ENCODE data around the gene ANAPC7.
"Not testable (repeated sequence)": the region's sequence is repeated elsewhere in the genome, so short reads cannot be mapped to it uniquely, and the experiment has no call there.

The ANAPC7 gene

DNA sequence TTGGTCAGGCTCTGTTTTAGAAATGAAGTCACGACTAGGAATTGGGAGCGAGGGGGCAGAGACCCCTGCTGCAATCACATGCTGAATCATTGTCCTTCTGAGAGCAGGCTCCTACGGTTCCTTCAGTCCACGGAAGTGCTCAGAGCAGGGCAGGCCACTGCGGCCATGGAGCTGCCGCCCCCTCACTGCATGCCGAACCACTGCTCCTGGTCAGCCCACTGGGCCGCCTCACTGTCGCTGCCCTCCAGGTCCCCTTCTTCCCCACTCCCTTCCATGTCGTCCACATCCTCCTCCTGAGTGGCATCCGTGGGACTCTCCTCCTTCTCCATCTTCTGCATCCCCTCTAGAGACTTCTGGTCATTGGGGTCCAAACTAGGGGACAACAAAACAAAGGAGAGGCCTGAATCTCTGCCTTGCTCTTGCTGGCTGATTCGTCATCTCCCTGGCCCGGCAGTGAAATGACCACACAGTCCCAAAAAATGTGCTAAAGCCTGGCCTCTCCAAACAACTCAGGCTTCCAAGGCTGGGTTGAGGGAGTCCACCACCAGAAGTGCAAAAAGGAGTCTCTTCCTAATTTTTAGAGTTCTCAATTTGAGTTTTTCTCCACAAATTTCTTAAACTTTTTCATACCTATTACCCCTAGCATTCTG is 29.4 kb downstream of the ANAPC7 start:
- no peak for DNase-seq (ENCODE audit: low read depth)

DNA sequence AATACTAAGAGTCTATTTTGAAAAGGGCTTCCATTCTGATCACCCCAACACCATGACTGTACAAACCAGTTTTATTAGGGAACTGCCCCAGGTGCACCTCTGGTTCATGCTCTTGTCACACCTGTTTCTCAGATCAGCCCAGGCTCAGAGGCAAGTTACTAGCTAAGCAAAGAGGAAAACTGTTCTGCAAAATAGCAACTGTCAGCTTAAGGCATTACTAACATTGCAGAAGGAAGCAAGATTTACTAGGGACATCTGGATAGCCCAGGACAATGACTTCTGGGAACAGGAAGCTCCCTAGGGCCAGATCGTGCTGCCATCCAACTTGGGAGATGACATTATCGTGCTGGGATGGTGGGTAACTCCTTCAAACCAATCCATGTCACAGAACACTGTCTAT is 30.1 kb downstream of the ANAPC7 start:
- DNase-seq (ENCODE audit: low read depth) = no peak

DNA sequence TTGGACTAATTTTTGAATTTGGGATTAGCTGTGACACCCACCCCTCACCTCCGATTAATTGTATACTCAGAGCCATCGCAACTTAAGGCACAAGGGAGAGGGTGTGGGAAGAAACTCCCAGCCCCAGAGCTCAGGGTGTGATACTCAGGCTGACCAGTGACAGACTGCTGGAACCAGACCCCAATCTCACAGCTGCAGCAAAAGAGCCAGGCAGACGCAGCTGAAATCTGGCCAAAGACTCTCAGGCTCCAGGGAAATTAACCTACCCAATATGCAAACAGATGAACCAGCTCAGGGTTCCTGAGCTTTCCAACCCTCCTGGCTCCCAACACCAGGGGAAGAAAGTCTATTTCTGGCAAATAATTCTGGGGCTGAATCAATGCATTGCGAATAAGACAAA is 30.5 kb downstream of the ANAPC7 start:
- DNase-seq (ENCODE audit: low read depth) = no peak

DNA sequence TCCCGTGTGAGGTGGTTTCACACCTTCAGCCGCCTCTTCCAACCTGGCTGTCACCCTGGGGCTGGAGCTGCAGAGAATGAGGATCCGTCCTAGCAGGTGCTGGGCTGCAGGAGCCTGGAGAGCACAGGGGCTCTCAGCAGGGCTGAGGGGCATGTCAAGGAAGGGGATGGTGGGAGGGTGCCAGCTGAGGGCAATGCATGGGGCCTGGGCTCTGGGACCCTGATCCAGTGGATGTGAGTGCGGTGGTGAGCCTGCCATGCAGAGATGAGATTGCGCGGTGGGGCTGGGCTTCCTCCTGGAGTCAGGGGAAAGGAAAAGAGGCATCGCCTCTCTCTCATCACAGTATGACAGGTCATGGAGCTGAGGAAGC is 31.5 kb downstream of the ANAPC7 start:
- DNase-seq (ENCODE audit: low read depth) = no peak

DNA sequence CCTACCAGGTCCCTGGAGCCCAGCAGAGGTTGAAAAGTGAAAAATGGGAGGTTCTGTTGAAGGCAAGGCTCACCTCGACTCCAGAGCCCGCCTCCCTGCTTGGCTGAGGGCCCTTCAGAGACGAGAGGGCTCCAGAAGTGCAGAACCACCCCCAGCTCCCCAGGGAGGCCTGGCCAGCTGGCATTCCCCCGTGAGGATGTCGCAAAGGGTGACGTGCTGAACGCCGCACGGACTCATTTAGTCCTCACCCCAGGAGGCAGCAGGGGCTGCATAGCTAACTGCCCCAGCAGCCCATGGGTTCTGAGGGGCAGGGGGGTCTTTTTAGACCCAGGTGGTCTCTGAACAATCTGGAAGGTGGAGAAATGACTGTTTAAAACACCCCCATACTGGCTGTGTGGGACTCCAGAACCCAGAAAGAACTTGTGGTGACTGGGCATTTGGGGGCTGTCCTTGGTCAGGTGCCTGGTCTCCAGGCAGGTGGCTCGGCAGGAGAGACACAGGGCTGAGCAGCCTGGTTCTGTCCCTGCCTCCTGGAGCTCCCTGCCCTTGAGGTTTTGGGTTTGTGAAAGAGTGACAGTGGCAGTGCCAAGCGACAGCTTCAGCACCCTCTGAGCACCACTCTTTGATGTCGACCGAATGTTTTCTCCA is 32.0 kb downstream of the ANAPC7 start:
- no peak for DNase-seq (ENCODE audit: low read depth)

DNA sequence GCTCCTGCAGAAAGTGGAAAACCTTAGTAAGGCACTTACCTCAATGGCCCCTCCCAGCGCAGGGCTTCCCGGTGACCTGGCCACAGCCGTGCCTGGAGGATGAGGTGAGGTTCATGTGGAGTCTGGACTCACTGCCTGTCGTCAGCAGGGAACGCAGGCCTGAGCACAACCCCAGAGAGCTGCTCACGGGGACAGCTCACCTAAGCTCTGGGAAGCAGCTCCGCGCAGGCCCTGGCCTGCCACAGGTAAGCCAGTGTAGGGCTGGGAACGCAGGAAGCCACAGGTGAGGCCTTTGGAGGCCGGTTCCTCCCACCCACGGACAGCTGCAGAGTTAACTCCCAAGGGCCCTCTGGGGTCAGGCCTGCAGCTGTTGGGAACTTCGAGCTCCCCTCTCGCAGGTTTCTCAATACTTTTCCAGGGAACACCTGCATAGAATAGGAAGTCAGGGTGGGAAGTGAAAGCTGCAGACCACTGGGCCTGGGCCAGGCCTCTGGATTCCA is 32.7 kb downstream of the ANAPC7 start:
- DNase-seq (ENCODE audit: low read depth) = no peak

DNA sequence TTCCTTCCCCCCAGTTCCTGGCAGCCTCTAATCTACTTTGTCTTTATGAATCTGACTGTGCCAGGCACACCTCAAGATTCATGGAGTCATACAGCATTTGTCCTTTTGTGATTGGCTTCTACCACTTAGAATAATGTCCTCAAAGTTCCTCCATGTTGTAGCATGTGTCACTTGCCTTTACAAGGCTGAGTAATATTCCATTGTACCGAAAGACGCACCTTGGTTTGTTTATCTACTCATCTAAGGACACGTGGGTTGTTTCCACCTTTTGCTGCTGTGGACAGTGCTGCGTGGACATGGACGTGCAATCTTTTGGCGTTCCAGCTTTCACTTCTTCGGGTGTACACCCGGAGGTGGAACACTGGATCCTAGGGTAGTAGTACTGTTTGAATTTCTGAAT is 33.5 kb downstream of the ANAPC7 start:
- DNase-seq (ENCODE audit: low read depth) = no peak

DNA sequence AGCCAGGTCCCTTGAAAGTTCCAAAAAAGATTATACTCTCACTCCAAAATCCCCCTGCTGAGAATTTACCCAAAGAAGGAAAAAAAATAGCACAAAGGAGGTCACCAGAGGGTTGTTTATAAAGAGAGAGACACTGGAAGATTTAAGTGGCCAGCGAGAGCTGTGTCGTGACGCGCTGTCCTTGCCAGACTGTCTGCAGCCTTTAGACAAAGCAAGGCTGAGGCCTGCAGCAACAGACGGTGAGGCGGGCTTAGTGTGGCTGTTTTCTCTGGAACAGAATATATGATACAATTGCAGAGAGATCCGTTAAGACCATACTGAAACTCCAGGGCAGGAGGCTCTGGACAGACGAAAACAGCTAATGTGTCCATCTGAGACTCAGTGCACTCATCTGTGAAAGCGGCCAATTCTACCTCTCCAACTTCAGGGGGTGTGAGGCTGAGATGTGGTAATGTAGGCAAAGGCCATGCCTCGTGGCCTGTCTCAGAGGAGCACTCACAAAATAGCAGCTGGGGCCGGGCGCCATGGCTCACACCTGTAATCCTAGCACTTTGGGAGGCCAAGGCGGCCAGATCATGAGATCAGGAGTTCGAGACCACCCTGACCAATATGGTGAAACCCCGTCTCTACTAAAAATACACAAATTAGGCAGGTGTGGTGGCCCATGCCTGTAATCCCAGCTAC is 36.2 kb downstream of the ANAPC7 start:
- no peak for DNase-seq (ENCODE audit: low read depth)

DNA sequence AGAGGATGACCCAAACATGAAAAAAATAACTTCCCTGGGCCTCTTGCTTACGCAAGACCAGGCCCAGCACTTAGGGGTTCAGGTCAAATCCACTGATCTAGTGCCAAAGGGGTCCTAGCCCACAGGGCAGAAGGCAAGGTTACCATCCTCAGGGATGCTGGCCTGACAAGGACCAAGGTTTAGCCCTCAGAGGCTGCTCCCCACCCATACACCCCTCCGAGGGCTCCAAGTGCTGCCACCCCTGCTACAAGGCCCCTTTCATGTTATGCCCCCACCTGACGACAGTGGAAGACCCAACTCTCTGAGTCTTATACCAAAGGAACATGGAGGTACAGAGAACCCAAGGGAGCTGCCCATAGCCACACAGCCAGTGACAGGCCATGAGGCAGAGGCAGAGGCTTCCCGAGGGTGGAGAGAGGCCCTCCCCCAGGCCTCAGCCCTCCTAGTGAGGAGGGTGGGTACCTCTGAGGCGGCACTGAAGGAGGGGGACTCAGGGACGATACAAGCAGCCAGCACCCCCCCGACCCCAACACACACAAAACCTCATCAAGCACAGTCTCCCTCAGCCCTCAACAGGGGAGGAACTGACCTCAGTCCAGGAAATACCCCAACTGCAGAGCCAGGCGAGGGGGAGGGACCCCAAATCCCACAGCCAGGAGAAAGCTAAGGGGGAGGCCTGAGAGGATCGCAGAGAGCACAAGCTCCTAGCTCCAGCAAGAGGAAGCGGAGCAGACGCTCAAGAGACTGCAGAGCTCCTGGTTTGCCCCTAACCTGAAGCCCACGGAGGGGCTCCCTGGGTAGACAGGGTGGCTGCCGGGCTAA is 37.0 kb downstream of the ANAPC7 start:
- no peak for DNase-seq (ENCODE audit: low read depth)

DNA sequence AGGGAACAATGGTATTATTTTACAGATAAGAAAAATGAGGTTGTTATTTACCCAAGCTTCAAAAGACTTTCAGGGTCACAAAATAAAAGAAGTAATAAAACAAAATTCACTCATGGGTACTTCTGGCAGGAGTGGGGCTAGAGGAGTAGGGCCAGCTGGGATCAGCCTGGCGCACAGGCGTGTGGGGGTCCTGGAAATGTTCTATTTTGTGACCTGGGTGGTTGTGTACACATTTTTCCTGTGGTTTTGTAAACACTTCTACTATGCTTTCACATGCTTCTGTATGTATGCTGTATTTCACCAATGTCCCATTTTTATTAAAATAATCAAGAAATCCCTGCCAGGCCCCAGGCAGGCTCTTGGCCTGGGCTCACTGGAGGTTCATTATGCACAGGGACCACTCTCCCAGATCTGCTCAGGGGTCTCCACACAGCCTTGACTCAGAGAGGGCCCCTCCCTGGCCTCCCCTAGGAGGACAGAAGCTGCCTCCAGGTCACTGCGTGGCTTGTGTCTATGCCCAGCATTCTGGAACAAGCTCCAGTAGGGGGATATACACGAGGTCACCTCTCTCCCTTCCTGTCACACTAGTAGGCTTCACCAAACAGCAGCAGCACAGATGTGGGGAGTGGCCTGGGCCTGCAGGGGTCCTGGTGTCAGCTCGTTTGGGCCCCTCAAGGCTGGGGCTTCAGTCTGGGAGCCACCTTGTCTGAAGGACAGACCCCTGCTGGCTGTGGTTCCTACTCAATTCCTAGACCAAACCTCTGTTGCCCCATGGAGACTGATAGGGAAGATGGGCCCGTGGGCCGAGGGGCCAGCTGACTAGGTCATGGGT is 37.8 kb downstream of the ANAPC7 start:
- no peak for DNase-seq (ENCODE audit: low read depth)

DNA sequence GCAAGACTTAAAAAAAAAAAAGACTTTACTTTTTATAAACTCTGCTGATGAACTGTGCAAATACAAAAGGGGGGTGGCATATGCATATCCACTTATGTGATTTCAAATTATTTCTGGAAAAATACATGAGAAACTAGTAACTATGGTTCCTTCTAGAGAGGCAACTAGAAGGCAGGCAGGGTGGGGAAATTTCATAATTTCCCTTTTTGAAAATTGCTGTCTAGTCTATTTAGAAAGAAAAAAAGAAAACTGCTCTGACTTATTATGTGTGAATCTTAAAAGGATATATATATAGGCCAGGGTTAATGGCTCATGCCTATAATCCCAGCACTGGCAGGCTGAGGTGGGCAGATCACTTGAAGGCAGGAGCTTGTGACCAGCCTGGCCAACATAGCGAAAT is 42.3 kb downstream of the ANAPC7 start:
- DNase-seq (ENCODE audit: low read depth) = no peak

DNA sequence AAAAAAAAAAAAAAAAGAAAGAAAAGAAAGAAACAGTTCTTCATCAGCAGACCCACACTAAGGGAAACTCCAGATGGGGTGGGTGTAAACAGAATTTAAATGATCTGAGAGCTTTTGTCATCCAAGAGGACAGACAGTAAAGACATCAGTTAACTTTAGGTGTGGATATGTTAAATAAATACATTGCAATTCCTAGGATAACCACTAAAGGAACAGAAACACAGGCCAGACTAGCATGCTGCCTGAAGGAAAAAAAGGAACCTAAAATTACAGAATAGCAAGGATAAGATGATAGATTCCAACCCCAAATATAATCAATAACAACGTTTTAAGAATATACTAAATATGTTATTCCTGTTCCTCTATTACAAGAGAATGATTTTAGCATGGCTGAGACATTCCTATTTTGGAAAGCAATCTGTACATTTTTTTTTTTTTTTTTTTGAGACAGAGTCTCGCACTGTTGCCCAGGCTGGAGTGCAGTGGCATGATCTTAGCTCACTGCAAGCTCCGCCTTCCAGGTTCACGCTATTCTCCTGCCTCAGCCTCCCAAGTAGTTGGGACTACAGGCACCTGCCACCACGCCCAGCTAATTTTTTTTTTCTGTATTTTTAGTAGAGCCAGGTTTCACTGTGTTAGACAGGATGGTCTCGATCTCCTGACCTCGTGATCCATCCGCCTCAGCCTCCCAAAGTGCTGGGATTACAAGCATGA is 45.0 kb downstream of the ANAPC7 start:
- DNase-seq (ENCODE audit: low read depth) = not testable (repeated sequence)

DNA sequence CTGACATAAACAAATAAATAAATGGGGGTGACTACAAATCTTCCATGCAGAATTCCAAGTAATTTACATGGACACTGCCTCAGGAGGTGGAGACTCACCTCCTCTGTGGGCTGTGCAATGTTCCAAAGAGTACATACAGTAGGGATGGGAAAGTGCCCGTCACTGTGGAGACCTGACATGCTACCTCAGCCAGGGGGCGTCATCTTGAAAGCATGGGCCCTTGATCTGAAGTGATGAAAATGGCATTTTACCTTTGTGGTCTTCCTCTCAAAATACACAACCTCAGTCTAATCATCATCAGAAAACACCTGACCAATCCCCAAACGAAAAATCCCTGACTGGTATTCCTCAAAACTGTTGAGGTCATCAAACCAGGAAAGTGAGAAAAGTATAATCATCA is 48.4 kb downstream of the ANAPC7 start:
- no peak for DNase-seq (ENCODE audit: low read depth)

DNA sequence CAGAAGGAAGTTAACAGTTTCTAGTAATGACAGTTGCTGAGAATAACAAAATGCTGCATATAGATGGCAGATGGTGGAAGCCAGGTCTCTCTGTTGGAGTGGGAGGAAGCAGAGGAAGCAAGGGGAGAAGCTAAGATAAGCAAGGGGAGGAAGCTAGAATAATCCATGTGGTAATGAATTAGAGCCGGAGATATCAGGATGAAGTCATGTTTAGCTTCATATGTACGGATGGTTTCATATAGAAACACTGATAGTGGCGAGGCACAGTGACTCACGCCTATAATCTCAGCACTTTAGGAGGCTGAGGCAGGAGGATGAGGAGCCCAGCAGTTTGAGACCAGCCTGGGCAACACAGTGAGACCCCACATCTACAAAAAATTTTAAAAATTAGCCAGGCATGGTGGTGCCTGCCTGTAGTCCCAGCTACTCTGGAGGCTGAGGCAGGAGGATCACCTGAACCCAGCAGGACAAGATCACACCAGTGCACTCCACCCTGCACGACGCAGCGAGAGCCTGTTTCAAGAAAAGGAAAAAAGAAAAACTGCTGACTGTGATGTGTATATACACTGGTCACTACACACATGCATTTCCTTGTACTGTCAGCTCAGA is 49.2 kb downstream of the ANAPC7 start:
- DNase-seq (ENCODE audit: low read depth) = no peak

DNA sequence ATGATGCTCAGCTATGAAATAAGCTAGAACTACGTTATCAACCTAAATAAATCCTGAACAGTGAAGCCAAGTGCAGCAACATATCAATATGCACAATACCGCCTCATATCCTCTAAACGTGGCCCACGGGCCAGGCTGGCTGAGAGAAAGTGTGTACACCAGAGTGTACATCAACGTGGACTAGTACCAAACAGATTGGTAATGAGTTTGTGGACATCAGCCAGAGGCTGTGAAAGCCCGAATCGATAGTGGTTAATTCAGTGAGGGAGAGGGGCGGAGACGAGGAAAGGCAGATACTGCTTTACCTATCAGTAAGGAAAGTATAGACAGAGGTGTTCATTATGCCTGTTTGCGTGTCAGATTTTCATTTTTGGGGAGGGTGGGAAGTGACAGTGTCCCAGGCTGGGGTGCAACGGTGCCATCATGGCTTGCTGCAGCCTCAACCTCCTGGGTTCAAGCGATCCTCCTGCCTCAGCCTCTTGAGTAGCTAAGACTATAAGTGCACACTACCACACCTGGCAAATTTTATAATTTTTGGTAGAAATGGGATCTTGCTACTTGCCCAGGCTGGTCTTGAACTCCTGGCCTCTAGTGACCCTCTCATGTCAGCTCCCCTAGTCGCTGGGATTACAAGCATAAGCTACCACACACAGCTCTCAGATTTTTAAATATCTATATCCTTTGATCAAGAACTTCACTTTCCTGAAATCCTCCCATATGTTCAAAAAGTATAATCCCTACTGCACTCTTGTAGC is 50.1 kb downstream of the ANAPC7 start:
- no peak for DNase-seq (ENCODE audit: low read depth)

DNA sequence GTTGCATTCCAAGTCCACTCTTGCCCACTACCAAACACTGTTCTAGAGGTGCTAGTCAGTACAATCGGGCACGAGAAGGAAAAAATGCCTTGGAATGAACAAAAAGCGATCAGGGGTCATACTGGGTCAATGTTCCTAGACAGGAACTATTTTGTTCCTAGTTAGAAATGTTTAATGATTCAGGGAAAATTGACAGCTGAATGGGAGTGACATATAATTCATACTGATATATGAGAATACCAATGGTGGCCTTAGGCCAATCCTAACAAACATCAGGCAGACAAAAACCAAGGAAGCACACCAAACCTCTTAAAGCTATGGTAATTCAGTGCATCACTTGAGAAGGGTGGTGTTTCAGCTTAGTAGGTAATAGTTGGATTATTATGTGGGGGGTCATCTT is 51.1 kb downstream of the ANAPC7 start:
- no peak for DNase-seq (ENCODE audit: low read depth)

DNA sequence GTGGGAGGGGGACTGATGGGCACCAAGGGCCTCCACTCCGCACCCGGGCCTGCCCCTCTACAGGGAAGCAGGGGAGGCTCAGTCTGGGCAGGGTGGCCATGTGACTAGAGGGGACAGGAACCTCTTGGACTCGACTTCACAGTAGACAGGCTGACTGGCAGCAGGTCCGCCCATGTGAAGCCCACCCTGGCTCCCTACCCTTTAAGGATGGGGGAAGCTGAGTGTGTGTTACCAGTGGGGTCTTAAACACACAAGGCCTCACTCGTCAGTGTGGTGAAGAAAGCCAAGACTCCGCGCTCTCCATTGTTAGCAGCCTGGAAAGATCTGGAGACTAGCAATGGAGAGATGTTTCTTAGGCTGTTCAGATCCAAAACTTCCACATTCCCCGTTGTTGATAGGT is 52.4 kb downstream of the ANAPC7 start:
- DNase-seq (ENCODE audit: low read depth) = no peak

DNA sequence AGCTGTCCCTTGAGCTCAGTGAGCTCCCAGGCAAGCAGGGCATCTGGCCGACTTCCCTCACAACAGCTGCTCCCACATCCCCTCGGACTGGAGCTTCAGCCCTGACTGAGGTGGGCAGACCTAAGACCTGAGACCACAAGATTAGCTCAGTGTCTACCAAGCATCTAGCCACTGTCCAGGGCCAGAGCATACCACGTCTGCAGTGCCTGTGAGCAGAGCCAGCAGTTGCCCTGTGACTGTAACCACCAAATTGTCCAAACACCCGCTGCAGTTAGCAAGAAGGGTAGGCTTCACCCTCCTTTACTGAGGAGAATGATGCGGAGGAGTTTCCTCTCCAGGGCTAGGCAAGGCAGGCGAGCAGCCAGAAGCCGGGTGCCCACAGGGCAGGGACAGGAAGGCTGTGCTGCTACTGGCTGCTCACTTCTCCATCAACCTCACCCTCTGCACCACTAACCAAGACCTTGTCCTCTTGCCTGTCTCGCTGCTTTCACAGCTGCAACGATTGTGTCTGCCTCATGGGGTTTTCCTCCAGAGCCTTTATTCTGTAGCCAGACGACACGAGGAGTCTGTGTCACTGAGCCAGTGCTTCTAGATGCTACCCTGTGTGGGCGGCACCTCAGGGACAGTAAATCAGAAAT is 53.9 kb downstream of the ANAPC7 start:
- peak; percentile 19 for DNase-seq (ENCODE audit: low read depth)

DNA sequence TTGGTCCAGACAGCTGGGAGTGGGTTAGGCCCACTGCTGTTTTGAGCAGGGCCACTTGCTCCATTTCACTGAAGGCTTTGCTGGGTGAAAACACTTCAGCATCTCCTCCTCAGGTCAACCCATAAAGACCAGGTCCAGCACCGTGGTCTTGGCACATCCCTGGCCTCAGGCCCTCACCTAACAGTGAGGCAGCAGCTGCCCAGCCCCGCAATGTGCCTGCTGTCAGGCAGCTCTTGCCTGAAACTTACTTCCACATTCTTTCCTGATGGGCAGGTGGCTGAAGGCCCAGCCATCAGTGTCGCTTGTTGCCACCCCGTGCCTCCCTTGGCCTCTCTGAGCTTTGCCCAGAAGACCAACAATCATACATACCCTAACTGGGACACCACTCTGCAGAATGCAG is 54.4 kb downstream of the ANAPC7 start:
- DNase-seq (ENCODE audit: low read depth) = no peak
